COLO668 (cell line): ENCODE measurements around the gene ZCCHC14.
A peak's percentile ranks its signal among the peaks of the same experiment; 100 is the strongest.
"Not testable (repeated sequence)": the region's sequence is repeated elsewhere in the genome, so short reads cannot be mapped to it uniquely, and the experiment has no call there.

Experiments
- DNase-seq: peaks from one replicate; lab custom pipeline; 2025; ENCODE audit not compliant: unreplicated experiment; lab: John Stamatoyannopoulos, UW

The ZCCHC14 gene

GRCh38 chr16:87388818-87389134 is 104.0 kb downstream of the ZCCHC14 start:
- no peak for DNase-seq

DNA sequence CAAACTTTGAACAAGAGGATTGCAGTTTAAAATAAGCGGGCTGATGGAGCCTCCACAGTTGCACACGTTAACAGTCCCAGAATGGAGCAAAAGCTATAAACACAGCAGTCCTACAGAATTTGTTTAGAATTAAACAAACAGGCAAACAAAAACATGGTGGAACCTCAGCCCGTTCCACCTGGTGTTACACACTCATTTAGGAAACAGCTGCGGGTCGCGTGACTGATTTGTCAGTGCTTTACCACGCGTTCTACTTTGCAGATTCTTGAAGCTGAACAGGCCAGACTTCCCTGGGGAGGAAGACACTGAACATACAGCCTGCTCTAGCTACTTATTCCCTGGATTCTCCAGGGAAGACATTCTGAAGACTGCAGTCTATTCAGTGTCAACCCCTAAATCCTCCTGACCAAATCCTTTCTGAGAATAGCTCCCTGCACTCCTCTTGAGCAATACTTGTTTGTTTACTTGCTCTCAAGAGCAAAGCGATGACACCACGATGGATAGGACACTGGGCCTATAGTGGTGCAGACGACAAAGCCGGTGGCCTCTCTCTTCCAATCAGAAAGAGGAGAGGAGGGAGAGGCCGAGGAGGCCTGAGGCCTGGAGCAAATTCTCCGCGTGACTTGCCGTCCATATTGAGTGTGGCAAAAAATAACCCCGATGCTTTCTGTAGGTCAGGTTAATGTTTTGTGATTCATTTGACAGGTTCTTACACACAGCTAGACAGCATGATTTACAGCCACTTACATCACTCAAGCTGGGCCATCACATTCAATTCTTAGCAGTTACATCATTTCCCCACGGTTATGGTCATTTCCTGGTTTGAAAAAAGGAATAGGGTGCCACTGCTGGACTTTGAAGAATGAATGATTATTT is 104.6 kb downstream of the ZCCHC14 start:
- DNase-seq = peak; percentile 93

DNA sequence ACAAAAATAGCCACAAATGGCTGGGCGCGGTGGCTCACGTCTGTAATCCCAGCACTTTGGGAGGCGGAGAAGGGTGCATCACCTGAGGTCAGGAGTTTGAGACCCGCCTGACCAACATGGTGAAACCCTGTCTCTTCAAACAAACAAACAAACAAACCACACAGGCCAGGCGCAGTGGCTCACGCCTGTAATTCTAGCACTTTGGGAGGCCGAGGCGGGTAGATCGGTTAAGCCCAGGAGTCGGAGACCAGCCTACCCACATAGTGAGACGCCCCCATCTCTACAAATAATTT is 108.0 kb downstream of the ZCCHC14 start:
- not testable (repeated sequence) for DNase-seq

- peak; percentile 76 for DNase-seq
Measured at GRCh38 chr16:87384162-87384874, 108.5 kb downstream of the ZCCHC14 start.

DNA sequence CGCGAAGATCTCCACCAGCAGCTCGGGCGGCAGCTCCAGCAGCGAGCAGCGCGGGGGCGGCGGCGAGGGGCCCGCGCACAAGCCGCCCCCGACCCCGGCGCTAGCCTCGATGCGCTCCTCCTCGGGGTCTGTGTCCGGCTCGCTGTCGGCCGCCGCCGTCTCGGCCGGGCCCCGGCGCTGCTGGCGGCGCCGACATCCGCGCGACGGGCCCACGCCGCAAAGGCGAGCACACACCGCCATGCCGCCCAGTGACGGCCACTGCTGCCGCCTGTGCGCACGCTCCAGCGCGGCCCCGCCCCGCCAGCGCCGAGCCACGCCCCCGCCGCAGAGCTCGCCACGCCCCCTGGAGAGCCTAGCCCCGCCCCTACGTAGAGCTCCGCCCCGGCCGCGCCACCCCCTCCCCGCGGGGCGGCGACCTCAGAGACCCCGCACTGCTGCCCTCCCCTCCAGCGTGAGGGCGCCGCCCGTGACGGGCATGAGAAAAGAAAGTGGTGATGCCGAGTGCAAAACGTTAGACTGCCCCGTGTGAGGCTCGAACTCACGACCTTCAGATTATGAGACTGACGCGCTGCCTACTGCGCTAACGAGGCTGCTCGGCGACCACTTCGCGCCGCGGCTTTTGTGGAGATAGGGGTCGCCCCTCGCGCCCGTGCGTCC is 109.2 kb downstream of the ZCCHC14 start, which contains the start of gene FBXO31:
Gene FBXO31 (minus strand): TSS at position 272 of the 657 bp plus-strand sequence. CDS start 32 bp downstream, at position 240.
- DNase-seq = peak; percentile 82

DNA sequence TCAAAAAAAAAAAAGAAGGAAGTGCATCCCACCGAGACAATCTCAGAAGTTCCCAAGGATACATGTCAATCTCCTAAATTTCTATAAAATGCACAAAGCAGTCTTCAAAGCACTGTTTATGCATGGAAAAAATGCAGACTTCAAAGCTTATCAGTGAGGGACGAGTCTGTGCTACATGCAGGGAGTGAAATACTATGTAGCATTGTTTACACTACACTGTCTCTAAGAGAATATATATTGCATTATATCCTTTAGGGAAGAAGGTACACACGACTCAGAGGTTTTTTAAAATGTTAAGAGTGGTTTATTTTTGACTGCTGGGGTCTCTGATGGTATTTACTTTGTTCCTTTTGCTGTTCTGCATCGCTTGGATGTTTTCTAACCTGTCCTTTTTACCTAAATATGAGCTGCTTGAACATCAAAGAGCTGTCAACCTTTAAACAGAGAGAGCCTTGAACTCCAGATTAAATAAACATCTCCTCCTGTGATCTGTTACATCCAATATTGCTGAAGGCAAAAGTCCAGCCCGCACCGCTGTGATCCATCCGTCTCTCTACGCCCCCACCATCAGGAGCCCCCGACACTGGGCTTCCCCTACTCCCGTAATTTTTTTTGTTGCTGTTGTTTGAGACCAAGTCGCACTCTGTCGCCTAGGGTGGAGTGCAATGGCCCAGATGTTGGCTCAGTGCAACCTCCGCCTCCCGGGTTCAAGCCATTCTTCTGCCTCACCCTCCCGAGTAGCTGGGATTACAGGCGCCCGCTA is 110.6 kb downstream of the ZCCHC14 start:
- no peak for DNase-seq

- DNase-seq = no peak
Measured at GRCh38 chr16:87380881-87381280, 111.9 kb downstream of the ZCCHC14 start.

DNA sequence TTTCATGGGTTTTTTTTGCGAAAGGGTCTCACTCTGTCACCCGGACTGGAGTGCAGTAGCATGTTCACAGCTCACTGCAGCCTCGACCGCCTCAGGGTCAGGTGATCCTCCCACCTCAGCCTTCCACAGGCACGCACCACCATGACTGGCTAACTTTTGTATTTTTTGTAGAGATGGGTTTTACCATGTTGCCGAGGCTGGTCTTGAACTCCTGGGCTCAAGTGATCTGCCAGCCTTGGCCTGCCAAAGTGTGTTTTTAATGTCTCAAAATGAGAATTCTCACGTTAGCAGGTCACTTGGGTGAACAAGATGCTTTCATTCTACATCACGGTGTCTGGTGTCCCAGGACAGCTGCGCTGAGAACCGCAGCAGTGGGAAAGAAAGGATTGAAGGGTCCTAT is 112.4 kb downstream of the ZCCHC14 start:
- no peak for DNase-seq

DNA sequence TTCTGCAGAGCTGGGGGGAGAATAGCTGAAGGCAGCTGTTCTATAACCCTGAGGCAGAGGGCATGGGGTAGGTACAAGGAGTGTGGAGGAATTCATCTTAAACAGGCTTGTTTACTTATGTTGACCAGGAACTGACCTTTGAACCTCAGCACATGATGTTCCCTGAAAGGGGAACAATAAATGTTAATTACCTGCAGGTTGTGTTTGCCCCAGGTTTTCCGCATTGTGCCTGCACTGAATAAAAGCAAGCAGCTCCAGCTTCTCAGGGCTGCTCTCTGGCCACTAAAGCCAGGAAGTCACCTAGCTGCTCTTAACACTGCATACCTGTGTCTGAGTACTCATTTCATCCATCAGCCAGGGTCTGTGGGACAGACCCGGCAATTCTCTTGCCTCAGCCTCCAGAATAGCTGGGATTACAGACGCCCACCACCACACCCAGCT is 113.5 kb downstream of the ZCCHC14 start:
- not testable (repeated sequence) for DNase-seq

DNA sequence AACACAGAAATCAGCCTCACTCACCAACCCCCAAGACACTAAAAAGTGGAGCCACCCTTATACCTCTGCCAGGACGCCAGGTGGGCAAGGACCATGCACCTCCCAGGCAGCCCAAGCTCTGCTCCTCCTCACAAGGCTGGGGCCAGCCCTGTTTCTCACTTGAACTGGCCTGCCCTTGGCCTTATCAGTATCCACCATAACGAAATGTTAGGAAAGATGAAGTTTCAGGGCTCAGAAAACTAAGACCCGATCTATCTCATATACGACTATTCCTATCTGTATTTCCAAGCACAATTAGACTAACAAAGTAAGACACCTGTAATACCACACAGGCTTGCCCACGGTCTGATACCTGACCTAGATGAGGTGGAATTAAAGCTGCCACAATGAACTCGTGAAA is 116.2 kb downstream of the ZCCHC14 start:
- DNase-seq = no peak

DNA sequence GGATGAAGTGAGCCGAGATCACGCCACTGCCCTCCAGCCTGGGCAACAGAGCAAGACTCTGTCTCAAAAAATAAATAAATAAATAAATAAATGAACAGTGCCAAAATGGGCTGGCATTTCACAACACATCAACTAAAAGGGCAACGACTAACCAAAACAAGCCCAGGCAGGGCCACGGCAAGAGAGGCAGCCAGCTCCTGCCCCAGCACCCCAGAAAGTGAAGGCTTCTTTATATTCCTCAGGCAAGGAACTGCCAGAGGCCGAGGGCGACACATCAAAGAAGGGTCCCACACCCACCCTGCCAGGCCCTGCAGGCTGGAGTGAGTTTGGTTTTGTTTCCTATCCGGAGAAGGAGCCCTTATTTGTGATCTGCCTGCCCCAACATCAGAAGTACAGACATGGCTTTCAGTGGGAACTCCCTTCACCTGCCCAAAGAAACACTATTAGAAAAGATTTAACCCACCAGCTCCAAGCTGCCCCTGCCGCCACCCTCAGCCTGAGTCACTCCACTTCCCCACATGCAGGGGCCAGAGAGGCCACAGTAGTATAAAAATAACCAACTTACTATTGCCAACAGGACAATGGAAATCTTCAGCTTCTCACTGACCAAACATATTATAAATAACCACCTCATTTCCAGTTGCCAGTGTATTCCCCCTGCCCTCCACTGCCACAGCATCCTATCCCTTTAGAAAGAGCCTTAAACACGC is 117.2 kb downstream of the ZCCHC14 start:
- no peak for DNase-seq

DNA sequence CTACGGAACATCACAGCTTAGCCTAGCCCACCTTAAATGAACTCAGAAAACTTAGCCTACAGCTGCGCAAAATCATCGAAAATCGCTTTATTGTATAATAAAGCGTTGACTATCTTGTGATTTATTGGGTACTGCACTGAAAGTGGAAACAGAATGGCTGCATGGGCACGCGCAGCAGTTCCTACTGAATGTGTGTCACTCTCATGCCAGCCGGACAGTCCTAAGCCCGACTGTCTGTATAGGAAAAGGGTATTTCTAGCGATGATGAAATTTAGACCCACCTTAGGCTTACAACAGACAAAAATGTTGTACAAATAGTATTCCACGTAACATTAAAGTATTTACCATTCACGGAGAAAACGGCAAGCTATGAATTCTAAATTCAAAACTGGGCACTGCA is 118.5 kb downstream of the ZCCHC14 start:
- no peak for DNase-seq

GRCh38 chr16:87372305-87372704 is 120.5 kb downstream of the ZCCHC14 start:
- DNase-seq = no peak

DNA sequence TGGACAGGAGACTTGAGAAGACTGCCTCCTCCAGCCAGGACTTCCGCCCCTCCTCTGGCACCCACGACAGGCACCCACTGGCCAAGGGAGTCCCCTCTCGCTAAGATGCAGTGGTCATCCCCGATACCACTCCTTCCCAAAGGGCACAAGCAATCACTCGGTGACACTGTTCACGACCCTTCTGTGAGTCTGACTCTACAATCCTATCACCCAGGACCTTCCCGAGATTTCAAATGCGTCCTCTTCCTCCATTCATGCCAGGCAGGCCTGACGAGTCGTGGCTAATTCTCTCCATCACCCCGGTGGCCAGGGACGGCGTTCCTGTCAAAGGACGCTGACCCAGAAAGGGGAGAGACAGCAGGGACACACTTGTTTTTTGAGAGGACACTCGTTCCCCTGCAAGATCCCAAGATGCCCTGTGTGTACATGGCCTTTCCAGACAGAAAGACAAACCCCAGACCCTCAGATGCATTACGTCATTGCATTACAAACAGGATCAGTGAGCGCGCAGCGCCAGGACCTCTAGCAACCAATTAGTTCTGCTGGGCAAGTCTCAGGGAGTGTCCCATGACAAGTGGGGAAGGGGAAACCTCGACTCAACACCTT is 121.5 kb downstream of the ZCCHC14 start:
- no peak for DNase-seq

GRCh38 chr16:87369796-87370719 is 122.8 kb downstream of the ZCCHC14 start:
- no peak for DNase-seq

GRCh38 chr16:87369117-87369765 is 123.6 kb downstream of the ZCCHC14 start:
- no peak for DNase-seq

DNA sequence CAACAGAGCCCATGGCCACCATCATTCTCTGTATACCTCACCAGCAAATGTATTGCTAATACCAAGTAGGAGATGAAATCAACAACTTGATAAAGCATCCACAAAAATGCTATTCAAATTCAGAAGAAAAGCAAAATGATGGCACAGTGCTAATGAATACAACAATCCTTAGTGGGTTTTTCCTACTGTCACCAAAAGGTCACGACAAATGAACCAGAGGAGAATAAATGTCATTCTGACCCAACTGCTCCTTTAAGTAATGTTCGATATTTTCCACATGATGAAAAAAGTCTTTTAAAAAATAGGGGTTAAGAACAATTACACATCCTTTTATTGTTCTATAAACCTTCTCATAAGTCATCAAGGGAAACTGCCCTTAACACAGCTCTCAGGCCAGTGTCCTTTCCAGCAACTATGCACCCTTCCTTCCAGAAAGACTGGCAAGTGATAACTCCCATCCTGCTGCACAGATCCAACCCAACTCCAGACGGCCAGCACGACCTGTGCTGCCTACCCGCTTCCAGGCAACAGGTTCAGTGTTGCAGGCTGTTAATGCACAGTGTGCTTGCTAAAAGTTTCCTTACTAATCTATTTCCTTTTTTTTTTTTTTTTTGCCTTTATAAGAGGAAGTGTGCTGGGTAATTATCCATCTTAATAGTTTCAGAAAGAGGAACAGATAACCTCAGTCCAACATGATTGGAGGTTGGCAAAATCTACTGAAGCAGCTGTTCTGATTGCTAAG is 124.6 kb downstream of the ZCCHC14 start:
- no peak for DNase-seq

DNA sequence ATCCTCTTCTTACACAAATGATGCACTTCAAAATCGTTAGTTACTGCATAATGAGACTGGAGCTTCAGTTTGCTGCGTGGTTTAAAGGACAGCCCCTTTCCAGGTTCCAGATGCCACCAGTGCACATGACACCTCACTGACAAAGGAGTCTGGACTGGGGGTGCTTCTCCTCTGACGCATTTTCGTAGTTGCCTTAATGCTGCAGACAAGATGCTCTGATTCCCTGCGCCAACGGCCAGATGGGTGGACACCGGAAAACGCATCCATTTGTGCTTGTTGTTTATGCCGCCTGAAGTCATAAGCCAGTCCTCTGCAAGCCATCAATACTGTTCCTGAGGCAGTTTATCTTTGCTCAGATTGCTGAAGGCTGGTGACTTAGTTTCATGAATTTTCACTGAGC is 125.3 kb downstream of the ZCCHC14 start:
- no peak for DNase-seq
